WERI-Rb-1 (cell line): Measurements from ENCODE around the gene PDAP1.
"Not testable (repeated sequence)": the region's sequence is repeated elsewhere in the genome, so short reads cannot be mapped to it uniquely, and the experiment has no call there.

ENCODE experiments used
- DNase-seq: peaks from one replicate; pipeline ENCODE4 v3.0.0-alpha.2; 2020
- H3K27ac ChIP-seq: fragments of 250-450 bp; sonication (Bioruptor Pico); 2 replicates; pipeline ENCODE4 v1.5.1; 2020; ENCODE audit warnings: mild to moderate bottlenecking, moderate library complexity
- H3K27me3 ChIP-seq: fragments of 250-450 bp; sonication (Bioruptor Pico); 2 replicates; pipeline ENCODE4 v1.5.1; 2021; ENCODE audit warnings: mild to moderate bottlenecking, low read depth, moderate library complexity; ENCODE audit not compliant: insufficient read depth, severe bottlenecking
- H3K36me3 ChIP-seq: fragments of 250-450 bp; sonication (Bioruptor Pico); 2 replicates; pipeline ENCODE4 v1.5.1; 2020; ENCODE audit warnings: mild to moderate bottlenecking, moderate library complexity
- H3K4me3 ChIP-seq: 2 replicates; pipeline ENCODE4 v1.5.1; 2011; ENCODE audit warnings: low read depth, mild to moderate bottlenecking, control low read depth, low read length
- H3K9me3 ChIP-seq: fragments of 250-450 bp; sonication (Bioruptor Pico); 2 replicates; pipeline ENCODE4 v1.5.1; 2021; ENCODE audit warnings: mild to moderate bottlenecking, moderate library complexity; ENCODE audit not compliant: severe bottlenecking
- CTCF ChIP-seq: IDR thresholded peaks from 2 replicates; pipeline ENCODE4 v1.5.1; 2011; ENCODE audit warnings: low read depth, mild to moderate bottlenecking, control low read depth, inconsistent platforms, low read length

The PDAP1 gene

GRCh38 chr7:99363286-99363685 lies 45.1 kb downstream of the PDAP1 start:
- H3K27me3 ChIP-seq, result no peaks in the 10 kb centered on the region
- H3K4me3 ChIP-seq, result no peak overlapping the region
- H3K9me3 ChIP-seq, result no peaks in the 10 kb centered on the region
- H3K36me3 ChIP-seq, result peaks cover 73% of the 10 kb centered on the region
- no peak overlapping the region for H3K27ac ChIP-seq
- no peak for DNase-seq
- TF ChIP-seq CTCF, result no peak

- no peak for DNase-seq
- H3K4me3 ChIP-seq, result no peak overlapping the region
- no peaks in the 10 kb centered on the region for H3K9me3 ChIP-seq
- peaks cover 78% of the 10 kb centered on the region for H3K36me3 ChIP-seq
- no peak overlapping the region for H3K27ac ChIP-seq
- no peak for TF ChIP-seq CTCF
- H3K27me3 ChIP-seq, result no peaks in the 10 kb centered on the region
These were observed 45.6 kb downstream of the PDAP1 start for GRCh38 chr7:99362801-99363200.

GRCh38 chr7:99359465-99360154 lies 48.8 kb downstream of the PDAP1 start:
- peaks cover 73% of the 10 kb centered on the region for H3K36me3 ChIP-seq
- no peak overlapping the region for H3K27ac ChIP-seq
- DNase-seq, result peak; percentile 27
- H3K4me3 ChIP-seq, result no peak overlapping the region
- H3K27me3 ChIP-seq, result no peaks in the 10 kb centered on the region
- peak; percentile 38; the same call in 1 of the 2 replicates for TF ChIP-seq CTCF
- no peaks in the 10 kb centered on the region for H3K9me3 ChIP-seq

- H3K27me3 ChIP-seq, H3K4me3 ChIP-seq, H3K27ac ChIP-seq, DNase-seq, H3K9me3 ChIP-seq: not testable (repeated sequence)
- H3K36me3 ChIP-seq, result peaks cover 75% of the 10 kb centered on the region
These were observed 49.9 kb downstream of the PDAP1 start for GRCh38 chr7:99358521-99358920.

- Histone ChIP-seq H3K36me3 (peaks cover 75% of the 10 kb centered on the region), H3K27me3 (no peaks in the 10 kb centered on the region), H3K9me3 (no peaks in the 10 kb centered on the region), H3K27ac (no peak overlapping the region), H3K4me3 (no peak overlapping the region)
- DNase-seq, result no peak
- TF ChIP-seq CTCF, result no peak
These were observed 50.5 kb downstream of the PDAP1 start for GRCh38 chr7:99357701-99358490.

- Histone ChIP-seq H3K36me3 (peaks cover 83% of the 10 kb centered on the region), H3K4me3 (no peak overlapping the region), H3K27me3 (no peaks in the 10 kb centered on the region), H3K27ac (no peak overlapping the region), H3K9me3 (no peaks in the 10 kb centered on the region)
- TF ChIP-seq CTCF, result no peak
- no peak for DNase-seq
These were observed 53.3 kb downstream of the PDAP1 start for GRCh38 chr7:99355098-99355497.
